Activated CD8-positive, alpha-beta memory T cell treated with anti-CD3 and anti-CD28 coated beads for 24 hours (primary cell): ENCODE measurements around the gene POU2AF3.

Experiments used
- DNase-seq: peaks from one replicate; pipeline ENCODE4 v3.0.0-alpha.2; 2020

Gene POU2AF3

GRCh38 chr11:111329306-111330204, 31.2 kb downstream of the POU2AF3 start:
- DNase-seq, result no peak

- no peak for DNase-seq
Measured at GRCh38 chr11:111330234-111330893, 32.0 kb downstream of the POU2AF3 start.

GRCh38 chr11:111331711-111332479, 33.5 kb downstream of the POU2AF3 start:
- DNase-seq, result no peak

GRCh38 chr11:111334532-111335502, 36.5 kb downstream of the POU2AF3 start:
- no peak for DNase-seq

- no peak for DNase-seq
Measured at GRCh38 chr11:111335549-111335948, 37.2 kb downstream of the POU2AF3 start.

GRCh38 chr11:111336062-111336461, 37.7 kb downstream of the POU2AF3 start:
- no peak for DNase-seq

GRCh38 chr11:111336582-111337256, 38.4 kb downstream of the POU2AF3 start:
- no peak for DNase-seq

GRCh38 chr11:111339758-111340388, 41.5 kb downstream of the POU2AF3 start:
- DNase-seq, result no peak

GRCh38 chr11:111342329-111342728, 44.0 kb downstream of the POU2AF3 start:
- no peak for DNase-seq

GRCh38 chr11:111344032-111344431, 45.7 kb downstream of the POU2AF3 start:
- no peak for DNase-seq

GRCh38 chr11:111347002-111347722, 48.8 kb downstream of the POU2AF3 start:
- no peak for DNase-seq

GRCh38 chr11:111347723-111348115, 49.4 kb downstream of the POU2AF3 start:
- no peak for DNase-seq

- no peak for DNase-seq
Measured at GRCh38 chr11:111348147-111348546, 49.8 kb downstream of the POU2AF3 start.

- no peak for DNase-seq
Measured at GRCh38 chr11:111349191-111349695, 50.9 kb downstream of the POU2AF3 start.

- DNase-seq, result no peak
Measured at GRCh38 chr11:111350811-111351210, 52.5 kb downstream of the POU2AF3 start.

- no peak for DNase-seq
Measured at GRCh38 chr11:111351374-111352055, 53.2 kb downstream of the POU2AF3 start.

GRCh38 chr11:111352231-111352746, 53.9 kb downstream of the POU2AF3 start:
- no peak for DNase-seq

- no peak for DNase-seq
Measured at GRCh38 chr11:111352935-111353710, 54.8 kb downstream of the POU2AF3 start.
